Rectal smooth muscle tissue (tissue), 1 donor: ENCODE measurements around the gene SMOC2.
A peak's percentile ranks its signal among the peaks of the same experiment; 100 is the strongest.
"Not testable (repeated sequence)": the region's sequence is repeated elsewhere in the genome, so short reads cannot be mapped to it uniquely, and the experiment has no call there.

Experiments
- H3K27ac ChIP-seq: one replicate; pipeline ENCODE4 v1.7.0; 2013; ENCODE audit warnings: low read depth, low read length, inconsistent platforms
- H3K27me3 ChIP-seq: one replicate; pipeline ENCODE4 v1.7.0; 2013; ENCODE audit warnings: low read length; ENCODE audit not compliant: control insufficient read depth, insufficient read depth
- H3K36me3 ChIP-seq: one replicate; pipeline ENCODE4 v1.7.0; 2013; ENCODE audit warnings: low read length; ENCODE audit not compliant: control insufficient read depth, insufficient read depth
- H3K4me1 ChIP-seq: one replicate; pipeline ENCODE4 v1.7.0; 2013; ENCODE audit warnings: low read length; ENCODE audit not compliant: control insufficient read depth, insufficient read depth
- H3K4me3 ChIP-seq: one replicate; pipeline ENCODE4 v1.7.0; 2013; ENCODE audit warnings: low read length
- H3K9ac ChIP-seq: one replicate; pipeline ENCODE4 v1.7.0; 2013; ENCODE audit warnings: low read length

SMOC2 gene

GRCh38 chr6:168570211-168570610, 129.2 kb downstream of the SMOC2 start:
- peaks cover 10% of the 10 kb centered on the region for H3K4me1 ChIP-seq
- H3K27ac ChIP-seq = no peak overlapping the region
- no peak overlapping the region for H3K9ac ChIP-seq
- H3K36me3 ChIP-seq = no peaks in the 10 kb centered on the region
- H3K4me3 ChIP-seq = no peak overlapping the region
- H3K27me3 ChIP-seq = no peaks in the 10 kb centered on the region

GRCh38 chr6:168571268-168571667, 130.3 kb downstream of the SMOC2 start:
- peaks cover 16% of the 10 kb centered on the region for H3K4me1 ChIP-seq
- H3K9ac ChIP-seq = no peak overlapping the region

GRCh38 chr6:168573276-168573835, 132.4 kb downstream of the SMOC2 start:
- H3K27ac ChIP-seq, H3K27me3 ChIP-seq, H3K36me3 ChIP-seq, H3K4me3 ChIP-seq, H3K9ac ChIP-seq: not testable (repeated sequence)
- H3K4me1 ChIP-seq = peaks cover 16% of the 10 kb centered on the region

More at GRCh38 chr6:168571268-168571667, 130.3 kb downstream of the SMOC2 start:
- Histone ChIP-seq H3K27ac (no peak overlapping the region), H3K36me3 (no peaks in the 10 kb centered on the region), H3K4me3 (no peak overlapping the region), H3K27me3 (no peaks in the 10 kb centered on the region)

- Histone ChIP-seq H3K27ac (peak overlapping the region; percentile 81), H3K9ac (no peak overlapping the region), H3K27me3 (no peaks in the 10 kb centered on the region), H3K36me3 (no peaks in the 10 kb centered on the region), H3K4me1 (peaks cover 16% of the 10 kb centered on the region), H3K4me3 (peak overlapping the region; percentile 28)
Measured at GRCh38 chr6:168574075-168574698, 133.2 kb downstream of the SMOC2 start.

GRCh38 chr6:168574699-168575195, 133.8 kb downstream of the SMOC2 start:
- Histone ChIP-seq H3K4me3 (peak overlapping the region; percentile 28), H3K36me3 (no peaks in the 10 kb centered on the region), H3K27ac (peak overlapping the region; percentile 81), H3K27me3 (no peaks in the 10 kb centered on the region), H3K4me1 (peaks cover 16% of the 10 kb centered on the region), H3K9ac (no peak overlapping the region)

GRCh38 chr6:168575346-168576098, 134.5 kb downstream of the SMOC2 start:
- Histone ChIP-seq H3K27ac (peak overlapping the region; percentile 69), H3K4me1 (peaks cover 16% of the 10 kb centered on the region), H3K4me3 (peak overlapping the region; percentile 37), H3K27me3 (no peaks in the 10 kb centered on the region), H3K9ac (no peak overlapping the region), H3K36me3 (no peaks in the 10 kb centered on the region)

- H3K27ac ChIP-seq = no peak overlapping the region
- H3K4me1 ChIP-seq = peaks cover 16% of the 10 kb centered on the region
- no peaks in the 10 kb centered on the region for H3K27me3 ChIP-seq
- no peak overlapping the region for H3K9ac ChIP-seq
- no peaks in the 10 kb centered on the region for H3K36me3 ChIP-seq
- H3K4me3 ChIP-seq = no peak overlapping the region
Measured at GRCh38 chr6:168576388-168576787, 135.4 kb downstream of the SMOC2 start.

GRCh38 chr6:168577496-168577895, 136.5 kb downstream of the SMOC2 start:
- no peak overlapping the region for H3K27ac ChIP-seq

GRCh38 chr6:168578036-168578435, 137.1 kb downstream of the SMOC2 start:
- H3K27ac ChIP-seq = no peak overlapping the region
- H3K4me3 ChIP-seq = no peak overlapping the region
- H3K4me1 ChIP-seq = peaks cover 16% of the 10 kb centered on the region
- no peaks in the 10 kb centered on the region for H3K36me3 ChIP-seq
- H3K9ac ChIP-seq = no peak overlapping the region
- no peaks in the 10 kb centered on the region for H3K27me3 ChIP-seq

More at GRCh38 chr6:168577496-168577895, 136.5 kb downstream of the SMOC2 start:
- H3K36me3 ChIP-seq = no peaks in the 10 kb centered on the region
- H3K27me3 ChIP-seq = no peaks in the 10 kb centered on the region
- H3K4me1 ChIP-seq = peaks cover 16% of the 10 kb centered on the region
- no peak overlapping the region for H3K4me3 ChIP-seq
- H3K9ac ChIP-seq = no peak overlapping the region

GRCh38 chr6:168581236-168581635, 140.3 kb downstream of the SMOC2 start:
- Histone ChIP-seq H3K4me3 (no peak overlapping the region), H3K36me3 (no peaks in the 10 kb centered on the region), H3K27ac (no peak overlapping the region), H3K27me3 (no peaks in the 10 kb centered on the region), H3K9ac (no peak overlapping the region), H3K4me1 (peaks cover 4% of the 10 kb centered on the region)

GRCh38 chr6:168581706-168582105, 140.7 kb downstream of the SMOC2 start:
- Histone ChIP-seq H3K4me1 (peaks cover 4% of the 10 kb centered on the region), H3K36me3 (no peaks in the 10 kb centered on the region), H3K27me3 (no peaks in the 10 kb centered on the region), H3K27ac (no peak overlapping the region), H3K9ac (no peak overlapping the region), H3K4me3 (no peak overlapping the region)

GRCh38 chr6:168582571-168582981, 141.6 kb downstream of the SMOC2 start:
- H3K27me3 ChIP-seq = no peaks in the 10 kb centered on the region
- H3K27ac ChIP-seq = no peak overlapping the region

More at GRCh38 chr6:168582571-168582981, 141.6 kb downstream of the SMOC2 start:
- no peaks in the 10 kb centered on the region for H3K36me3 ChIP-seq
- H3K4me3 ChIP-seq = no peak overlapping the region
- peaks cover 4% of the 10 kb centered on the region for H3K4me1 ChIP-seq
- H3K9ac ChIP-seq = no peak overlapping the region
